Spleen (tissue), 7 donors: Measurements from ENCODE around the gene YTHDC1.

ENCODE experiments used
- CTCF ChIP-seq, 11 experiments: fragments of 200-600 bp in 7 of 11; fragments of 450-650 bp in 4 of 11; sonication (generic) in 4 of 11; IDR thresholded peaks in 8 of 11; conservative IDR thresholded peaks in 3 of 11; 1 replicate in 7 of 11; 2 replicates in 4 of 11; pipeline versions ENCODE4 v1.4.0 to v1.8.0; 2016 to 2021; ENCODE audit warnings: antibody characterized with exemption in 11 of 11, inconsistent platforms in 4 of 11, mild to moderate bottlenecking in 1 of 11
- POLR2A ChIP-seq, 3 donors: fragments of 450-650 bp; IDR thresholded peaks; one replicate each; pipeline ENCODE4 v1.5.1; 2017; ENCODE audit warnings: antibody characterized with exemption in 3 of 3, mild to moderate bottlenecking in 1 of 3
- POLR2AphosphoS5 ChIP-seq, 3 donors: sonication (generic); formaldehyde crosslinking; IDR thresholded peaks; one replicate each; pipeline ENCODE4 v1.5.1; 2017; ENCODE audit warnings: antibody characterized with exemption in 3 of 3
- donor health status: DM: no; HTN: no; CAD: no; lungs with moderate emphysema.
- donor health status: DM: no; HTN: no; CAD: no.
- donor health status: DM: no; HTN: no; CAD: no.

GRCh38 chr4:68342134-68342533 is 7.8 kb downstream of the YTHDC1 start:
- TF ChIP-seq CTCF (IDR thresholded peaks at IDR 0.05 in 8 of 11, conservative IDR thresholded peaks at IDR 0.05 in 3 of 11), result no peak
- no peak for TF ChIP-seq POLR2A (IDR thresholded peaks at IDR 0.05)
- TF ChIP-seq POLR2AphosphoS5 (IDR thresholded peaks at IDR 0.05), result no peak
